HAP-1 (cell line): ENCODE data around the gene GOT1.

ENCODE experiments used
- DNase-seq, 2 experiments: peaks; one replicate each; pipeline ENCODE4 v3.0.0-alpha.2; 2016 to 2020; ENCODE audit warnings: low spot score in 2 of 2
- H3K27me3 ChIP-seq: fragments of 250-450 bp; sonication (Bioruptor Pico); 2 replicates; pipeline ENCODE4 v1.5.1; 2020; ENCODE audit warnings: low read depth, mild to moderate bottlenecking, moderate library complexity
- H3K36me3 ChIP-seq: fragments of 250-450 bp; sonication (Bioruptor Pico); replicated peaks from 2 replicates; pipeline ENCODE4 v1.5.1; 2020; ENCODE audit warnings: mild to moderate bottlenecking
- H3K4me1 ChIP-seq: fragments of 250-450 bp; sonication (Bioruptor Pico); 2 replicates; pipeline ENCODE4 v1.5.1; 2020; ENCODE audit warnings: mild to moderate bottlenecking
- H3K4me3 ChIP-seq: fragments of 250-450 bp; sonication (Bioruptor Pico); 2 replicates; pipeline ENCODE4 v1.5.1; 2020; ENCODE audit warnings: mild to moderate bottlenecking, moderate library complexity
- H3K9me3 ChIP-seq: fragments of 250-450 bp; sonication (Bioruptor Pico); 2 replicates; pipeline ENCODE4 v1.5.1; 2020; ENCODE audit warnings: mild to moderate bottlenecking, moderate library complexity
- in situ Hi-C: fragments of 300-500 bp; cut with MboI; formaldehyde crosslinking; loops from 3 replicates; pipeline ENCODE4 v1.14.3; 2020; ENCODE audit warnings: low sequenced_read_pairs, inconsistent platforms, mixed read lengths

GOT1 gene

GRCh38 chr10:99399664-99400063, 30.8 kb downstream of the GOT1 start:
- in situ Hi-C loops, result no loop called here
- no peak for DNase-seq
- H3K4me3 ChIP-seq, result no peak overlapping the region
- H3K27me3 ChIP-seq, result no peaks in the 10 kb centered on the region
- H3K4me1 ChIP-seq, result no peaks in the 10 kb centered on the region
- H3K36me3 ChIP-seq, result peaks cover 88% of the 10 kb centered on the region
- no peaks in the 10 kb centered on the region for H3K9me3 ChIP-seq

GRCh38 chr10:99396471-99396870, 34.0 kb downstream of the GOT1 start:
- Histone ChIP-seq H3K27me3 (no peaks in the 10 kb centered on the region), H3K36me3 (peaks cover 73% of the 10 kb centered on the region), H3K9me3 (no peaks in the 10 kb centered on the region), H3K4me1 (no peaks in the 10 kb centered on the region), H3K4me3 (no peak overlapping the region)
- in situ Hi-C loops, result no loop called here
- DNase-seq, result no peak

GRCh38 chr10:99395750-99396445, 34.5 kb downstream of the GOT1 start:
- DNase-seq, result no peak
- Histone ChIP-seq H3K9me3 (no peaks in the 10 kb centered on the region), H3K36me3 (peaks cover 72% of the 10 kb centered on the region), H3K4me1 (no peaks in the 10 kb centered on the region), H3K4me3 (no peak overlapping the region), H3K27me3 (no peaks in the 10 kb centered on the region)
- in situ Hi-C loops, result no loop called here

- Histone ChIP-seq H3K36me3 (peaks cover 62% of the 10 kb centered on the region), H3K4me1 (no peaks in the 10 kb centered on the region), H3K27me3 (no peaks in the 10 kb centered on the region), H3K4me3 (no peak overlapping the region), H3K9me3 (no peaks in the 10 kb centered on the region)
- in situ Hi-C loops, result loop anchor here (5.0 kb wide), 1 partner anchor 217 kb away; no protein-coding TSS in a partner anchor
- no peak for DNase-seq
Observed at GRCh38 chr10:99394761-99395386, 35.5 kb downstream of the GOT1 start.

- H3K4me1 ChIP-seq, result no peaks in the 10 kb centered on the region
- H3K27me3 ChIP-seq, result no peaks in the 10 kb centered on the region
- in situ Hi-C loops, result loop anchor here (5.0 kb wide), 1 partner anchor 218 kb away; no protein-coding TSS in a partner anchor
- H3K9me3 ChIP-seq, result no peaks in the 10 kb centered on the region
- DNase-seq, result no peak
- H3K4me3 ChIP-seq, result no peak overlapping the region
- peaks cover 55% of the 10 kb centered on the region for H3K36me3 ChIP-seq
Observed at GRCh38 chr10:99394256-99394655, 36.2 kb downstream of the GOT1 start.

GRCh38 chr10:99393683-99394082, 36.7 kb downstream of the GOT1 start:
- no peaks in the 10 kb centered on the region for H3K9me3 ChIP-seq
- in situ Hi-C loops, result loop anchor here (5.0 kb wide), 1 partner anchor 219 kb away; no protein-coding TSS in a partner anchor

GRCh38 chr10:99393036-99393435, 37.4 kb downstream of the GOT1 start:
- Histone ChIP-seq H3K4me3 (no peak overlapping the region), H3K27me3 (no peaks in the 10 kb centered on the region), H3K9me3 (no peaks in the 10 kb centered on the region), H3K36me3 (peaks cover 46% of the 10 kb centered on the region), H3K4me1 (no peaks in the 10 kb centered on the region)
- in situ Hi-C loops, result loop anchor here (5.0 kb wide), 1 partner anchor 219 kb away; no protein-coding TSS in a partner anchor
- no peak for DNase-seq

More at GRCh38 chr10:99393683-99394082, 36.7 kb downstream of the GOT1 start:
- no peak for DNase-seq
- Histone ChIP-seq H3K4me3 (no peak overlapping the region), H3K27me3 (no peaks in the 10 kb centered on the region), H3K36me3 (peaks cover 50% of the 10 kb centered on the region), H3K4me1 (no peaks in the 10 kb centered on the region)

- in situ Hi-C loops, result loop anchor here (5.0 kb wide), 1 partner anchor 221 kb away; no protein-coding TSS in a partner anchor
- DNase-seq, result no peak
- Histone ChIP-seq H3K4me1 (no peaks in the 10 kb centered on the region), H3K36me3 (peaks cover 29% of the 10 kb centered on the region), H3K4me3 (no peak overlapping the region), H3K9me3 (no peaks in the 10 kb centered on the region), H3K27me3 (no peaks in the 10 kb centered on the region)
Observed at GRCh38 chr10:99391346-99391745, 39.1 kb downstream of the GOT1 start.

GRCh38 chr10:99389729-99390480, 40.5 kb downstream of the GOT1 start:
- Histone ChIP-seq H3K4me3 (no peak overlapping the region), H3K4me1 (no peaks in the 10 kb centered on the region)
- in situ Hi-C loops, result loop anchor here (5.0 kb wide), 1 partner anchor 222 kb away; no protein-coding TSS in a partner anchor

GRCh38 chr10:99387541-99387940, 42.9 kb downstream of the GOT1 start:
- Histone ChIP-seq H3K4me1 (no peaks in the 10 kb centered on the region), H3K4me3 (no peak overlapping the region), H3K36me3 (peaks cover 13% of the 10 kb centered on the region), H3K9me3 (no peaks in the 10 kb centered on the region), H3K27me3 (no peaks in the 10 kb centered on the region)
- in situ Hi-C loops, result no loop called here
- no peak for DNase-seq

More at GRCh38 chr10:99389729-99390480, 40.5 kb downstream of the GOT1 start:
- H3K27me3 ChIP-seq, result no peaks in the 10 kb centered on the region
- H3K36me3 ChIP-seq, result peaks cover 20% of the 10 kb centered on the region
- no peaks in the 10 kb centered on the region for H3K9me3 ChIP-seq
- no peak for DNase-seq

GRCh38 chr10:99387071-99387470, 43.4 kb downstream of the GOT1 start:
- in situ Hi-C loops, result no loop called here
- Histone ChIP-seq H3K9me3 (no peaks in the 10 kb centered on the region), H3K4me1 (no peaks in the 10 kb centered on the region), H3K4me3 (no peak overlapping the region), H3K36me3 (peaks cover 9% of the 10 kb centered on the region), H3K27me3 (no peaks in the 10 kb centered on the region)
- DNase-seq, result no peak

- Histone ChIP-seq H3K27me3 (no peaks in the 10 kb centered on the region), H3K4me1 (no peaks in the 10 kb centered on the region), H3K4me3 (no peak overlapping the region), H3K36me3 (no peaks in the 10 kb centered on the region; the same call in 1 of the 2 replicates), H3K9me3 (no peaks in the 10 kb centered on the region)
- in situ Hi-C loops, result no loop called here
- no peak for DNase-seq
Observed at GRCh38 chr10:99382176-99382575, 48.2 kb downstream of the GOT1 start.

- H3K4me3 ChIP-seq, result no peak overlapping the region
- DNase-seq, result no peak
- in situ Hi-C loops, result no loop called here
Observed at GRCh38 chr10:99375426-99375825, 55.0 kb downstream of the GOT1 start.

More at GRCh38 chr10:99375426-99375825, 55.0 kb downstream of the GOT1 start:
- Histone ChIP-seq H3K9me3 (no peaks in the 10 kb centered on the region), H3K36me3 (no peaks in the 10 kb centered on the region; the same call in 1 of the 2 replicates), H3K4me1 (no peaks in the 10 kb centered on the region), H3K27me3 (no peaks in the 10 kb centered on the region)
